ENCODE measurements around the gene ACAA1.
"Not testable (repeated sequence)": the region's sequence is repeated elsewhere in the genome, so short reads cannot be mapped to it uniquely, and the experiment has no call there.

The ACAA1 gene, protein sequence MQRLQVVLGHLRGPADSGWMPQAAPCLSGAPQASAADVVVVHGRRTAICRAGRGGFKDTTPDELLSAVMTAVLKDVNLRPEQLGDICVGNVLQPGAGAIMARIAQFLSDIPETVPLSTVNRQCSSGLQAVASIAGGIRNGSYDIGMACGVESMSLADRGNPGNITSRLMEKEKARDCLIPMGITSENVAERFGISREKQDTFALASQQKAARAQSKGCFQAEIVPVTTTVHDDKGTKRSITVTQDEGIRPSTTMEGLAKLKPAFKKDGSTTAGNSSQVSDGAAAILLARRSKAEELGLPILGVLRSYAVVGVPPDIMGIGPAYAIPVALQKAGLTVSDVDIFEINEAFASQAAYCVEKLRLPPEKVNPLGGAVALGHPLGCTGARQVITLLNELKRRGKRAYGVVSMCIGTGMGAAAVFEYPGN

DNA sequence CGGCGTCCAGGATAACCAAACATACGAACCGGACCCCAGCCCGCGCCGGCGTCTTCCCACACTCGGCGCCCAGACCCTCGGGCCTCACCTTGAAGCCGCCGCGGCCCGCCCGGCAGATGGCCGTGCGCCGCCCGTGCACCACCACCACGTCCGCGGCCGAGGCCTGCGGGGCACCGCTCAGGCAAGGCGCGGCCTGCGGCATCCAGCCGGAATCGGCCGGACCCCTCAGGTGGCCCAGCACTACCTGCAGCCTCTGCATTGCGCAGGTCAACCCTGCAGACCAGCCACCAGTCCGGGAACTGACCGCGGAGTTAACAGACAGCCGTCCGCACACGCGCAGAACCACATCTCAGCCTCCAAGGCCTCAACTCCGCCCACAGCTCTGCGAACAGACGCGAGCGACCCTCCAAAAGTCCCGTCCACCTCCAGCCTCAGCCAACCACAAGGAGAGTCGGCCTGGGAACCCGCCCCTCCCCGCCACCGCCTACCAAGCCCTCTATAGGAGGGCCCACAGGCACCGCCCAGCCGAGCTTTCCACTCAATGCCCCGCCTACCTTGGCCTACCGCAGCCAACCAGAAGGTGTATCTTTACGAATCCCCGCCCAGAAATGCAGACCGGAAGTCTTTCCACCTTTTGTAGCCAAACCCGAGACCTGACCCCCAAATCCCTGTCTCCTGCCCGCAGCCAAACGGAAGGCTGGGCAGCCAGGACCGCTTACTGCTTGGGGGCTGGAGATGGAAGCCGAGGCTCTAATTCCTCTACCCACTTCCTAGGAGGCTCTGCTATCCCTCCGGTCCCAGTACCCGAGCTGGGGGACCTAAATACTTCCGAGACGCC lies at the start of gene ACAA1:
Gene ACAA1 (minus strand): TSS at position 351 of the 838 bp plus-strand sequence. CDS start 92 bp downstream, at position 259.
- intact Hi-C loops (cut with DNase I) = loop anchor here (2.0 kb wide), 2 partner anchors 28 to 360 kb away; partner anchors contain the start of genes EXOG and OXSR1
- DNase-seq = peak; percentile 98 to 100 (median 100)

DNA sequence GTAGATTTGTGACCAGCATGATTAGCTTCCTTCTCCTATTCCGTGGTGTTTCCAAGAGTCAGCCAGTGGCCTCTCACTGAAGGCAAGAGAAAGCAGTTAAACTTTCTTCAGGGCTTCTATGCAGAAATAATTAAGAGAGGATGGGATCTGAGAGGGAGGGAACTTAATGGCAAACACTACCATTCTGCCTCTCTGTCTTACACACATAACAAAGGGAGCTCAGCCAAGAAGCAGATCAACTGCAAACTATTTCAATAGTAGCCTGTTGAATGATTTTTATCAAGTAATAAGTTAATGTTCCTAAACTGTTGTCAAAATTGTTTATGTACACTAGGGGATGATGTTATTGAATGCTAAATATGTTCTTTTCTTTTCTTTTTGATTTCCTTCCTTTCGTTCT lies 40.3 kb upstream of the ACAA1 start:
- intact Hi-C loops (cut with DNase I) = no loop called here
- DNase-seq = no peak

DNA sequence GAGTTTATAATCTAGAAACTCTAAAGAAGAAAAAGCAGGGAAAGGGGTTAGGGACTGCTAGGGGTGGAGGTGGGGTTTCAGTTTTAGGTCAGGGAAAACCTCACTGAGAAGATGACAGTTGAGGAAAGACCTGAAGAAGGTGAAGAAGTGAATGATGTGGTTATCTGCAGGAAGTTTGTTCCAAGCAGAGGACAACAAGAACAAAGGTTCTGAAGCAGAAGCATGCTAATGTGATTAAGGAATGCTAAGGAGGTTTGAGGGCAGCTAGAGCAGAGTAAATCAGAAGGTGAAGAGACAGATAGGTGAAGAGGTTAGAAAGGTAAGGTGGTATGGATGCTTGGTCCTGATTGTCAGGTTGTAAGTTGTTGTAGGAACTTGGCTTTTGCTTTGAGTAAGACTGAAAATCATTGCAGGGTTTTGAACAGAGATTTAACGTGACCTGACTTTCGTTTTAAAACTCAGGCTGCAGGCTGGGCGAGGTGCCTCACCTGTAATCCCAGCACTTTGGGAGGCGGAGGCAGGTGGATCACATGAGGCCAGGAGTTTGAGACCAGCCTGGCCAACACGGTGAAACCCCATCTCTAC lies 37.0 kb upstream of the ACAA1 start:
- intact Hi-C loops (cut with DNase I) = no loop called here
- DNase-seq = no peak

DNA sequence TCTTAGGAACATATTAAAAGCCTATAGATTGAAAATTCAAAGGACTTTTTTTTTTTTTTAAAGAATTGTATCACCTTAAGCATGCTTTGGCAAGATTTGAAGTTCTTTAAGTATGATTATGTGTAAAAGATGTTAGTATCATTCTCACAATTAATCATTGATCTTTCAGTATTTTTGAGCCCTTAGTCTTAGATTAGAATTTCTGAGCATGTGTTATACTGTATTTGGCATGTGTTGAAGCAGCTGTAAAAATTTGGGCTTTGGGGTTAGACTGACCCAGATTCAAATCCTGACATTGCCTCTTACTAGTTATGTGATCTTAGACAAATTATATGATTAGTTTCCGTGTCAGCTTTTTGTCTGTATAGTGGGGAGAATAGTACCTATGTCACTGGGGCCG lies 34.7 kb upstream of the ACAA1 start:
- intact Hi-C loops (cut with DNase I) = no loop called here

DNA sequence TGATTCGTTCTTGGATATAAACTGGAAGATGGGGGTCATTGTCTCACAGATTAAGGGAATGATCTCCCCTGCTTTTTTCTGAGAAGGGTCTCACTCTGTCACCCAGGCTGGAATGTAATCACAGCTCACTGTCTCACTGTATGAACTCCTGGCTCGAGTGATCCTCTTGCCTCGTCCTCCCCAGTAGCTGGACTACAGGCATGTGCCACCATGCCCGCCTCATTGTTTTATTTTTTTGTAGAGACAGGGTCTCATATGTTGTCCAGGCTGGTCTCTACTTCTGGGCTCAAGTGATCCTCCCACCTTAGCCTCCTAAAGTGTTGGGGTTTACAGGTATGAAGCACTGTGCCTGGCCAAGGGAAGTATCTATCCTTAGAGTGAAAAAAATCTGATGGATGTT lies 33.8 kb upstream of the ACAA1 start:
- intact Hi-C loops (cut with DNase I) = no loop called here

More for the DNA sequence above, 34.7 kb upstream of the ACAA1 start:
- DNase-seq = no peak

DNA sequence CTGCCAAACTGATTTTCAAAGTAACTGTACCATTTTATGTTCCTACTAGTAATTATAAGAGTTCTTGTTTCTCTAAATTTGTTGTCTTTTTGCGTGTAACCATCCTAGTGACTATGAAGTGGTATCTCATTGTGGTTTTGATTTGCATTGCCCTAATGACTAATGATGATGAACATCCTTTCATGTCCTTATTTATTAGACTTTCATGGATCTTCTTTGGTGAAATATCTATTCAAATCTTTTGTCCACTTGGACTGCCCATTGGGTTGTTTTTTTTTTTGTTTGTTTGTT lies 32.0 kb upstream of the ACAA1 start:
- no peak for DNase-seq
- intact Hi-C loops (cut with DNase I) = loop anchor here (10.0 kb wide), 2 partner anchors 164 to 286 kb away; partner anchors contain the start of gene ACVR2B

More for the DNA sequence above, 33.8 kb upstream of the ACAA1 start:
- DNase-seq = no peak

DNA sequence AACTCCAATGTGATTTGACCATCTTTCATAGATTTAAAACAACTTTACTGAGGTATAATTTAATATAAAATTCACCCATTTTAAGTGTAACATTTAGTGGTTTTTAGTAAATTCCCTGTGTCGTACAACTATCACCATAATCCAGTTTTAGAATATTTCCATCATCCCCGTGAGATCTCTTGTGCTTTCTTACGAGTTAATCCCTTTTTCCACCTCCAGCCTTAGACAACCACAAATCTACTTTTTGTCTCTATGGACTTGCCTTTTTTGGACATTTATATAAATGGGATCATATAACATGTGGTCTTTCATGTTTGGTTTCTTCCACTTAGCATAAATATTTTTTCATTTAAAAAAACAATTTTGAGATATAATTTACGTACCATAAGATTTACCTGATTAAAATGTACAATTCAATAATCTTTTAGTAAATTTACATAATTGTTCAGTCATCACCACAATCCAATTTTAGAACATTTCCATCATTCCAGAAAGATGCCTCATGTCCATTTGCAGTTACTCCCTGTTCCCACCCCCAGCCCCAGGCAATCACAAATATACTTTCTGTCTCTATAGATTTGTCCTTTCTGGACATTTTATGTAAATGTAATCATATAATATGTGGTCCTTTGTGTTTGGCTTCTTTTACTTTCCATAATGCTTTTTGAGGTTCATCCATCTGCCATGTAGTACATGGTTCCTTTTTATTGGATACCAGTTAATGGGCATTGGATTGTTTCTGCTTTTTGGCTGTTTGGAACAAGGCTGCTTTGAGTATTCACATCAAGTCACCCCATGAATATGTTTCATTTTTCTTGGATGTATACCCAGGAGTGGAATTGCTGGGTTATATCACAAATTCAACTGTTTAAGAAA lies 31.5 kb upstream of the ACAA1 start:
- intact Hi-C loops (cut with DNase I) = loop anchor here (10.0 kb wide), 2 partner anchors 164 to 286 kb away; partner anchors contain the start of gene ACVR2B
- DNase-seq = no peak

DNA sequence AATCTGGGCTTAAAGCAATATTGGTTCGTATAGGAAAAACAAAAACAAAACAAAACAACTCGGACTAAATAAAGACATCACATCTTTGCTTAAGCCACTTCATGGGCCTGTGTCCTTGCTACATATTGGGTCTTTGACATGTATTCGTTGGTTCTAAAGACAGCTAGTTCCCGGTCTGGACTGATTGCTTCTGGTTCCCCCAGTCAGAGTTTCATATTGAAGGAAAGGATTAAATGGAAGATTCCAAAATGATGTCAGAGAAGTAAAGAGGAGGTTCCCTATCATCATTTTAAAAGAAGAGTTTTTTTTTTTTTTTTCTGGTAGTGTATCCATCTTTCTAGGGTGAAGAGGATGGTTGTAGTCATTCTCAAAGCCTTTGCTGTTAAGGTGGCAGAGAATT lies 30.7 kb upstream of the ACAA1 start:
- intact Hi-C loops (cut with DNase I) = loop anchor here (10.0 kb wide), 2 partner anchors 163 to 287 kb away; partner anchors contain the start of gene ACVR2B
- no peak for DNase-seq

DNA sequence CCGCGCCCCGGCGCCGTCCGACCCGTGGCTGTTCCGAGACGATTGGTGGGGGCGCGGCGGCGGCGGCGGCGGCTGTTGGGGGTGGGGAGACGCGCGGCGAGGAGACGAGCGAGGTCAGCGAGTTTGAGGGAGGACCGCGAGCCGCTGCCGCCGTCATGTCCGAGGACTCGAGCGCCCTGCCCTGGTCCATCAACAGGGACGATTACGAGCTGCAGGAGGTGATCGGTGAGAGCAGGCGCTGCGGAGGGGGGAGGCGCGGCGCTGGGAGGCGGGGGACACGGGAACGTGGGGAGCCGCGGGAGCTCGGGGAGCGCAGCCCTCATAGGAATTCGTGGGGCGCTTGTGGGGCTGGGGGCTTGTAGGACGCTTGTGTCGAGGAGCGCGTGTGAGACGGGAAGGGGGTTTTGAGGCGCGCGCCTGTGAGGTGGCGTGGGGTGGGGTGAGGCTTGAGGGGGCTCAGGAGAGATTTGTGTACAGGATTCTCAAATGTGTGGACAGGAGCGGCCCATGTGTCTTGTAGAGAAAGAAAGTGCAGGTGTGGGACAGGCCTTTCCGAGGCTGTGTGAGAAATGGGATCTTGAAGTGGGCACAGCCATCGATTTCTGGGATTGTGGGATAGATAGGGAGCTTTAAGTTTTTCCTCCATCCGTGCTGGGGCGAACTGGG lies 28.9 kb upstream of the ACAA1 start:
- DNase-seq = peak in 7 of 10 donors; percentile 28 to 90 (median 54)
- intact Hi-C loops (cut with DNase I) = loop anchor here (2.0 to 10.0 kb wide), 3 partner anchors 29 to 289 kb away; partner anchors contain the start of genes ACAA1 and ACVR2B

DNA sequence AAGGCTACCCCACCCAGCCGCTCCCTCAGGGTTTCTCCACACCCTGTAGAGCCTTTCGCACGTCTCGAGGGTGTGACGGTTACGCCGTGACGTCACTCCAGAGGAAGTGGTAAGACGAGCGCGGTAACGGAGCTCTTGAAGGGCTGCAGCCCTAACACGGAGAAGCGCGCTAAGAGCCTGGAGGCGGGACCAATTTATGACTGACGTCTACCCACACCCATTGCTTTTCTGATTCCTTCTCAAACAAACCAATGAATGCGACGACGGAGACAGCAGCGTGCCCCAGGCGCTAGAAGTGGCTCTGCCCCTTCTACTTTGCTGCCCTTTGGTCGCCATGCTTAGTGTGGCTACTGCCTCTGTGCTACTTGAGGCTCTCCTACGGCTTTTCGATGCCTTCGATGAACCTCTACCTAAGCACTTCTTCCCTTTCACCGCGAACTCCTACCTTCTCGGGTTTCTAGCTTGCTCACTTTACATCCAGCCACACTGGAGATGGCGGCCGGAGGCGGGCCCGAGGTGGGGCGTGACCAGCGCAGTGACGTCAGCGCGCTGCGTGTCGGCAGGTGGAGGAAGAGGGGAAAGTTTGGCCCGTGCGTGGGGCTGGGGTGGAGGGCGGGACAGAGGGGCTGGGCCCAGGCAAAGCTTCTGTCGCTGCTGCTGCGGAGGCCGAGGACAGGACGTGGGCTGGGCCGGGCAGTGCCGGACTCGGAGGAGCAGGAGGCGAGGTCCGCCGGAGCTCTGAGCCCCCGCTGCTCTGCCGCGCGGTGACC lies 28.2 kb upstream of the ACAA1 start, which contains the start of gene OXSR1:
Gene OXSR1 (plus strand): TSS at position 586 of the 770 bp plus-strand sequence. CDS start 340 bp downstream, outside the sequence.
- intact Hi-C loops (cut with DNase I) = loop anchor here (2.0 to 10.0 kb wide), 3 partner anchors 28 to 290 kb away; partner anchors contain the start of genes ACAA1 and ACVR2B
- DNase-seq = peak; percentile 92 to 100 (median 98)

DNA sequence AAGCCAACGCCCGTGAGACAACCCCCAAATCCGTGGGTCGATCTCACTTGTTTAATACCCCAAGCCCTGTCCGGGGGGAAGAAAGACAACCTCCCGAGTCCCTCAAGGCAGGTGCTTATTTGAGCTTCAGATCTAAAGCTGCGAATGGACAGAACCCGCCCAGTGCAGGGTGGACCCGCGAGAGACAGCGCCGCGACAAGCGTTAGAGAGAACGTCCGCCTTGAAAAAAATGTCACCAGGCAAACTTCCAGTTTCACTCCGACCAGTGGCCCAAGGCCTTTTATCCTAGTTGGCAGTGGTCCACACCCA lies 27.7 kb upstream of the ACAA1 start:
- DNase-seq = no peak
- intact Hi-C loops (cut with DNase I) = loop anchor here (2.0 to 10.0 kb wide), 3 partner anchors 28 to 290 kb away; partner anchors contain the start of genes ACAA1 and ACVR2B

DNA sequence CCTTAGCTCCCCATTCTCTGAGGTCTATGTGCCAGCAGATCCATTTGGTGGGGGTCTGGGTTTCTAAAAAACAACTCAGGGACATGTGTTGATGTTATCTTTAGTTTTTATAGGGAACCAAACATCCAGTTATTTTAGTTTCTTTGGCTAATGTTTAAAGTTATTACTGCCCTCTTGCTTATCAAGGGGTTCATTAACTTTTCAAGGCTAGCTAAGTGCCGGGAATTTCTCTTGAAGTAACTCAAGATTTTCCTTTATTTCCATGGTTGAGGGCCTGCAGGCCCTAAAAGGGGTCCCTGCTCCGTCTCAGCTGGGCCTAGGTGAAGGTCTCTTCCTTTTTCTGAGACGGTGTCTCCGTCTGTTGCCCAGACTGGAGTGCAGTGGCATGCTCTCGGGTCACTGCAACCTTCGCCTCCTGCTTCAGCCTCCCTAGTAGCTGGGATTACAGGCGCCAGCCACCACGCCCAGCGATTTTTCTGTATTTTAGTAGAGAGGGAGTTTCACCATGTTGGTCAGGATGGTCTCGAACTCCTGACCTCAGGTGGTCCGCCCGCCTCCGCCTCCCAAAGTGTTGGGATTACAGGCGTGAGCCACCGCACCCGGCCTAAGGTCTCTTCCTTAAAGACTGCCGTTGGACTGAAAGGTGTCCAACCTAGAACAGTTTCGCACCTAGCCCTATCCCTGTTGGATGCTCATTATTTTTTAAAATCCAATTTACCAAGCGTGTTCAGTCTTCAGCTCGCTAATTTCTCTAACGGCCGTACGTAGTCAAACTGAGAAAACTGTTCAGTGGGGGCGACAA lies 27.1 kb upstream of the ACAA1 start:
- intact Hi-C loops (cut with DNase I) = loop anchor here (2.0 to 10.0 kb wide), 3 partner anchors 27 to 291 kb away; partner anchors contain the start of genes ACAA1 and ACVR2B

DNA sequence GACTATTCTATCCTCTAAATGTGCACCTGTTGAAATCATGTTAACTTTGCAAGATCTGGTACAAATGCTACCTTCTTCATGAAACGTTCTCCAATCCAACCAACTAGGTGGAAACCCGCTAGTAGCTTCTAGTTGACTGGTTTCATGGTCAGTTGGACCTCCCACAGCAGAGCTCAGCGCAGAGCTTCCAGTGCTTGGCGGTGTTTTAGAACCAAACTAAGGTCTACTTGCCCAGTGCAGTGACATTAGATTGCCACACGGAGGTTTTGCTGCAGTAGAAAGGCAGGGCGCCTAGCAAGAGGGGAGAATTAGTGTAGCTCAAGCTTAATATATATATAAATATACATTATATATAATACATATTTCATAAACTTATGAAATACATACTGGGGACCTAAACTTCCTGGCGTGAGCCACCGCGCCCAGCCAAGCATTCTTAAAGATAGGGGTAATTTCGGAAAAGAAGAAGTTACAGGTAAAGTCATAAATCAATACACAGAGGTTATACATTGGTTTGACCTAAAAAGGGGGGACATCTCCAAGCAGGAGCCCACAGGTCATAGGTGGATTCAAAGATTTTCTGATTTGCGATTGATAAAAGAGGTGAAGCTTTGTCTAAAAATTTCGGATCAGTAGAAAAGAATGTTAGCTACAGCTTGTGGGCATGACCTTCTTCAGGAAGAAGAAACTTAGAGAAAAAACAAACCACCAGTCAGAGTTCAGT lies 26.4 kb upstream of the ACAA1 start:
- intact Hi-C loops (cut with DNase I) = loop anchor here (10.0 kb wide), 2 partner anchors 158 to 292 kb away; partner anchors contain the start of gene ACVR2B

More for the DNA sequence above, 27.1 kb upstream of the ACAA1 start:
- DNase-seq = peak in 1 of 10 donors; percentile 24

DNA sequence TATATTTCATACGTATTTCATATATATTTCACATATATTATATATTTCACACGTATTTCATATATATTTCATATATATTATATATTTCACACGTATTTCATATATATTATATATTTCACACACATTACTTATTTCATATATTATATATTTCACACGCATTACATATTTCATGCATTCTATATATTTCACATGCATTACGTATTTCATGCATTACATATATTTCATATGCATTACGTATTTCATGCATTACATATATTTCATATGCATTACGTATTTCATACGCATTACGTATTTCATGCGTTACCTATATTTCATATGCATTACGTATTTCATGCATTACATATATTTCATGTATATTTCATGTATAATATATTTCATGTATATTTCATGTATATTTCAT lies 23.8 kb upstream of the ACAA1 start:
- not testable (repeated sequence) for DNase-seq
- intact Hi-C loops (cut with DNase I) = loop anchor here (10.0 kb wide), 2 partner anchors 156 to 294 kb away; partner anchors contain the start of gene ACVR2B

More for the DNA sequence above, 26.4 kb upstream of the ACAA1 start:
- DNase-seq = no peak

DNA sequence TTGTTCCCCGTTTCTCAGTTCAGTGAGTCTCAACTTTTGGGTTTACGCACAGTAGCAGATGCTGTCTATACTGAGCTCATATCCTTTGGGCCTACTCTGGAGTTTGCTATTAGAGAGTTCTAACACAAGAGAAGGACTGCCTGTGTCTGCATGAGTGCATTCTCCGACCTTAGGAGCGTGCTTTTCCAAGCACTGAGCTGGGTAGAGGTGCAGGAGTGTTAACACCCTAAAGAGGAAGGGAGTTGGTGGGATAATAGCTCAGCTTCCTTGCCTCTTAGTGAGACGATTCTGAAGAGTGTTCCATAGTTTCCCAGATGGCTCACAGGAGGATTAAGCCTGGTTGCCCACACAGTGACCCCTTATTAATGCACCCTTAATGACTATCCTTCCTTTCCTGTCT lies 21.5 kb upstream of the ACAA1 start:
- DNase-seq = no peak
- intact Hi-C loops (cut with DNase I) = no loop called here

DNA sequence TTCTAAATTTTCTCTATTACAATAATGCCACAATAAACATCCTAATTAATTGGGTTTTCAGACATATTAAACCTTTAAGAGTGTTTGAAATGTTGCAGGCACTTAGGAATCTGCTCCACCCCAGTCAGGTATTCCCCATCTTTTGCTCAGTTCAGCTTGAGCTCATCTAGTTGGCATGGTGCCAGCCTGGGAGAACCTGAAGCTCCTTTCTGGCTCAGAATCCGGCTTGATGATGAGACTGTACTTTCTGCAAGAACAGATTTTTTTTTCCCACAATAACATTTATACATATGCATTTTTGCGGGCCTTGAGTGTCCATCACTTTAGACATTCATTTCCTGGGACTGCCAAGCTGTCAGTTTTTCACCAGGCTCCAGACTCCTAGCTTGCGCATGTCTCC lies 20.7 kb upstream of the ACAA1 start:
- intact Hi-C loops (cut with DNase I) = no loop called here
- peak in 1 of 10 donors; percentile 4 for DNase-seq
